ENCODE measurements around the gene FNTB. TPM values are rescaled to one million over a fixed set of nuclear protein-coding genes. Genes with fewer than 3 reads are reported as not detected.

The FNTB gene
- total RNA-seq, 1 donor from 2014 or later = 6.8 TPM

- TF ChIP-seq CTCF (IDR thresholded peaks at IDR 0.05; ENCODE audit: insufficient read depth, low read length, severe bottlenecking) = no peak
- Histone ChIP-seq H3K4me3 (ENCODE audit: low read depth, low read length) (no peak overlapping the region), H3K27me3 (ENCODE audit: control insufficient read depth, insufficient read depth, low read length) (no peaks in the 10 kb centered on the region), H3K36me3 (ENCODE audit: control insufficient read depth, insufficient read depth, low read length) (peaks cover 19% of the 10 kb centered on the region)
- FAIRE-seq = peak; percentile 18
- peak; percentile 51 for DNase-seq (ENCODE audit: low read depth)
Measured at GRCh38 chr14:65065719-65066118, 79.0 kb downstream of the FNTB start.

- FAIRE-seq (no peak), DNase-seq (ENCODE audit: low read depth) (peak; percentile 17)
- Histone ChIP-seq H3K27me3 (ENCODE audit: control insufficient read depth, insufficient read depth, low read length) (no peaks in the 10 kb centered on the region), H3K36me3 (ENCODE audit: control insufficient read depth, insufficient read depth, low read length) (peaks cover 9% of the 10 kb centered on the region), H3K4me3 (ENCODE audit: low read depth, low read length) (no peak overlapping the region)
- no peak for TF ChIP-seq CTCF (IDR thresholded peaks at IDR 0.05; ENCODE audit: insufficient read depth, low read length, severe bottlenecking)
Measured at GRCh38 chr14:65069874-65070413, 83.2 kb downstream of the FNTB start.

- DNase-seq (ENCODE audit: low read depth) = peak; percentile 25
- TF ChIP-seq CTCF (IDR thresholded peaks at IDR 0.05; ENCODE audit: insufficient read depth, low read length, severe bottlenecking) = no peak
- H3K4me3 ChIP-seq (ENCODE audit: low read depth, low read length) = no peak overlapping the region
Measured at GRCh38 chr14:65070471-65070976, 83.8 kb downstream of the FNTB start.

GRCh38 chr14:65071544-65071943, 84.8 kb downstream of the FNTB start:
- peaks cover 6% of the 10 kb centered on the region for H3K36me3 ChIP-seq (ENCODE audit: control insufficient read depth, insufficient read depth, low read length)
- H3K4me3 ChIP-seq (ENCODE audit: low read depth, low read length) = no peak overlapping the region
- FAIRE-seq (no peak), DNase-seq (ENCODE audit: low read depth) (no peak)
- no peaks in the 10 kb centered on the region for H3K27me3 ChIP-seq (ENCODE audit: control insufficient read depth, insufficient read depth, low read length)
- no peak for TF ChIP-seq CTCF (IDR thresholded peaks at IDR 0.05; ENCODE audit: insufficient read depth, low read length, severe bottlenecking)

More at GRCh38 chr14:65070471-65070976, 83.8 kb downstream of the FNTB start:
- FAIRE-seq = no peak
- Histone ChIP-seq H3K27me3 (ENCODE audit: control insufficient read depth, insufficient read depth, low read length) (no peaks in the 10 kb centered on the region), H3K36me3 (ENCODE audit: control insufficient read depth, insufficient read depth, low read length) (peaks cover 7% of the 10 kb centered on the region)

- DNase-seq (ENCODE audit: low read depth) (no peak), FAIRE-seq (no peak)
- H3K36me3 ChIP-seq (ENCODE audit: control insufficient read depth, insufficient read depth, low read length) = peaks cover 8% of the 10 kb centered on the region
Measured at GRCh38 chr14:65072256-65072655, 85.6 kb downstream of the FNTB start.

More at GRCh38 chr14:65072256-65072655, 85.6 kb downstream of the FNTB start:
- Histone ChIP-seq H3K4me3 (ENCODE audit: low read depth, low read length) (no peak overlapping the region), H3K27me3 (ENCODE audit: control insufficient read depth, insufficient read depth, low read length) (no peaks in the 10 kb centered on the region)
- no peak for TF ChIP-seq CTCF (IDR thresholded peaks at IDR 0.05; ENCODE audit: insufficient read depth, low read length, severe bottlenecking)

All from bronchial epithelial cell (primary cell).